Liver (tissue), 9 donors: ENCODE measurements around the gene PLEKHA7. TPM values are rescaled to one million over a fixed set of nuclear protein-coding genes. Genes with fewer than 3 reads are reported as not detected.
A peak's percentile ranks its signal among the peaks of the same experiment; 100 is the strongest.

Experiments
- DNase-seq: peaks from one replicate; pipeline ENCODE4 v3.0.0-alpha.2; 2017; ENCODE audit warnings: low spot score
- H3K27ac ChIP-seq, 2 donors: one replicate each; pipeline ENCODE4 v1.7.0; 2013; ENCODE audit warnings: inconsistent platforms in 2 of 2, low read length in 2 of 2, control low read depth in 1 of 2, low read depth in 1 of 2, mild to moderate bottlenecking in 1 of 2
- H3K27me3 ChIP-seq, 4 donors: one replicate each; pipeline versions ENCODE4 v1.6.1 to v1.7.0; 2013; ENCODE audit warnings: low read length in 3 of 4, inconsistent platforms in 1 of 4, mild to moderate bottlenecking in 1 of 4, moderate library complexity in 1 of 4; ENCODE audit not compliant: control insufficient read depth in 4 of 4, insufficient read depth in 4 of 4
- H3K36me3 ChIP-seq, 4 donors: one replicate each; pipeline versions ENCODE4 v1.6.1 to v1.7.0; 2013; ENCODE audit warnings: low read length in 3 of 4, mild to moderate bottlenecking in 3 of 4, low read depth in 1 of 4, moderate library complexity in 1 of 4; ENCODE audit not compliant: control insufficient read depth in 4 of 4, insufficient read depth in 3 of 4
- H3K4me1 ChIP-seq, 4 donors: one replicate each; pipeline versions ENCODE4 v1.6.1 to v1.7.0; 2013; ENCODE audit warnings: low read length in 3 of 4, mild to moderate bottlenecking in 3 of 4, moderate library complexity in 1 of 4; ENCODE audit not compliant: control insufficient read depth in 4 of 4, insufficient read depth in 4 of 4
- H3K4me3 ChIP-seq, 3 donors: one replicate each; pipeline versions ENCODE4 v1.6.1 to v1.7.0; 2013; ENCODE audit warnings: low read length in 3 of 3, control low read depth in 1 of 3, low read depth in 1 of 3, mild to moderate bottlenecking in 1 of 3
- H3K9ac ChIP-seq, 2 donors: one replicate each; pipeline ENCODE4 v1.7.0; 2013; ENCODE audit warnings: low read length in 2 of 2, mild to moderate bottlenecking in 2 of 2, moderate library complexity in 2 of 2, control low read depth in 1 of 2, low read depth in 1 of 2
- H3K9me3 ChIP-seq, 4 donors: one replicate each; pipeline versions ENCODE4 v1.6.1 to v1.7.0; 2013; ENCODE audit warnings: low read length in 3 of 4; ENCODE audit not compliant: control insufficient read depth in 4 of 4
- ATF3 ChIP-seq: IDR thresholded peaks from 2 replicates; pipeline ENCODE4 v1.6.1; 2016; ENCODE audit warnings: antibody characterized with exemption
- CTCF ChIP-seq: fragments of 150-350 bp; IDR thresholded peaks from 2 replicates; pipeline ENCODE4 v1.5.1; 2017; ENCODE audit warnings: improper control_type of control experiment, low read depth, low read length; ENCODE audit not compliant: missing input control
- FOXA1 ChIP-seq: IDR thresholded peaks from 2 replicates; pipeline ENCODE4 v1.6.1; 2016; ENCODE audit warnings: antibody characterized with exemption
- FOXA2 ChIP-seq: IDR thresholded peaks from 2 replicates; pipeline ENCODE4 v1.6.1; 2016; ENCODE audit warnings: antibody characterized with exemption
- HNF4A ChIP-seq, 2 donors: conservative IDR thresholded peaks; 2 replicates each; pipeline ENCODE4 v1.6.1; 2016; ENCODE audit warnings: antibody characterized with exemption in 2 of 2, mild to moderate bottlenecking in 2 of 2
- NR2F2 ChIP-seq: IDR thresholded peaks from 2 replicates; pipeline ENCODE4 v1.6.1; 2016; ENCODE audit warnings: antibody characterized with exemption
- REST ChIP-seq: IDR thresholded peaks from 2 replicates; pipeline ENCODE4 v1.6.1; 2016; ENCODE audit warnings: antibody characterized with exemption, mild to moderate bottlenecking
- SP1 ChIP-seq: IDR thresholded peaks from 2 replicates; pipeline ENCODE4 v1.6.1; 2018; ENCODE audit warnings: antibody characterized with exemption, mild to moderate bottlenecking
- ZBTB33 ChIP-seq: IDR thresholded peaks from 2 replicates; pipeline ENCODE4 v1.6.1; 2016; ENCODE audit warnings: antibody characterized with exemption
- WGBS: extraction: QIAGEN DNeasy Blood & Tissue Kit; methylation state at CpG from one replicate; pipeline ENCODE4 v1.1.7; 2013; 5-methylcytosine and 5-hydroxymethylcytosine counted together
- polyA plus RNA-seq, 2 donors: library from polyadenylated mRNA; stranded (reverse) in 1 of 2; unstranded in 1 of 2; fragments of 200-250 nt in 1 of 2; fragments of >200 nt in 1 of 2; fragmentation: Nextera tagmentation in 1 of 2; extraction: Ambion mirVana in 1 of 2; gene quantifications; one replicate each; pipeline versions ENCODE4 v1.2.1 to v1.2.3, GENCODE V29; 2013 to 2015
- total RNA-seq, 2 donors: library from RNA; depleted of rRNA; stranded (reverse); fragments of >200 nt; gene quantifications; one replicate each; pipeline ENCODE4 v1.2.3, GENCODE V29; 2014
- donor health status: healthy.
- donor health status: healthy.
- donor health status: healthy.
- donor health status: healthy.
- donor health status: healthy.

The PLEKHA7 gene
- total and polyA plus RNA-seq, 4 donors: 6.1 to 28.8 (median 8.5) TPM

- Histone ChIP-seq H3K27me3 (no peaks in the 10 kb centered on the region), H3K36me3 (no peaks in the 10 kb centered on the region), H3K9ac (no peak overlapping the region), H3K27ac (no peak overlapping the region), H3K9me3 (no peaks in the 10 kb centered on the region), H3K4me3 (no peak overlapping the region), H3K4me1 (peaks cover 21 to 45% (median 36%) of the 10 kb centered on the region in 4 donors)
- no peak for DNase-seq
- WGBS: 97% methylated on average over 2 of the region's 2 CpGs
- no peak for TF ChIP-seq FOXA1
- TF ChIP-seq FOXA2: no peak
- no peak for TF ChIP-seq NR2F2
- TF ChIP-seq ZBTB33: no peak
- no peak for TF ChIP-seq REST
- no peak for TF ChIP-seq HNF4A (conservative IDR thresholded peaks at IDR 0.05)
- TF ChIP-seq CTCF: no peak
- no peak for TF ChIP-seq SP1
Observed at GRCh38 chr11:16989554-16989953, 24.7 kb downstream of the PLEKHA7 start.

GRCh38 chr11:16987205-16987568 is 27.0 kb downstream of the PLEKHA7 start:
- 64% methylated on average over 6 of the region's 6 CpGs for WGBS
- TF ChIP-seq FOXA1 (no peak), HNF4A (conservative IDR thresholded peaks at IDR 0.05) (peak in 1 of 2 donors; percentile 24)
- H3K27ac ChIP-seq: no peak overlapping the region
- no peaks in the 10 kb centered on the region for H3K36me3 ChIP-seq
- peaks cover 8 to 27% (median 19%) of the 10 kb centered on the region in 4 donors for H3K4me1 ChIP-seq
- no peak overlapping the region for H3K9ac ChIP-seq
- no peak for DNase-seq
- no peaks in the 10 kb centered on the region for H3K9me3 ChIP-seq
- H3K4me3 ChIP-seq: no peak overlapping the region
- no peaks in the 10 kb centered on the region for H3K27me3 ChIP-seq

GRCh38 chr11:16986434-16987204 is 27.6 kb downstream of the PLEKHA7 start:
- no peaks in the 10 kb centered on the region for H3K9me3 ChIP-seq
- no peak for DNase-seq
- H3K27me3 ChIP-seq: no peaks in the 10 kb centered on the region
- WGBS: 45% methylated on average over 5 of the region's 5 CpGs
- H3K4me3 ChIP-seq: no peak overlapping the region
- no peak overlapping the region for H3K9ac ChIP-seq
- peak overlapping the region in 1 of 2 donors; percentile 15 for H3K27ac ChIP-seq
- no peaks in the 10 kb centered on the region for H3K36me3 ChIP-seq
- peaks cover 8 to 27% (median 19%) of the 10 kb centered on the region in 4 donors for H3K4me1 ChIP-seq
- TF ChIP-seq ATF3: no peak
- TF ChIP-seq HNF4A (conservative IDR thresholded peaks at IDR 0.05): no peak
- no peak for TF ChIP-seq REST
- no peak for TF ChIP-seq ZBTB33
- no peak for TF ChIP-seq FOXA2
